ENCODE measurements around the gene IFNE. TPM values are rescaled to one million over a fixed set of nuclear protein-coding genes. Genes with fewer than 3 reads are reported as not detected.

The IFNE gene
- total RNA-seq, 1 donor = 3.6 TPM

- H3K4me3 ChIP-seq (ENCODE audit: insufficient read depth, low read length) = no peak overlapping the region
- H2AFZ ChIP-seq (ENCODE audit: low read length) = no peak overlapping the region
- no peaks in the 10 kb centered on the region for H3K4me1 ChIP-seq (ENCODE audit: insufficient read depth, low read length)
- H3K36me3 ChIP-seq (ENCODE audit: insufficient read depth, low read length) = no peaks in the 10 kb centered on the region
- TF ChIP-seq, protein P1, sequence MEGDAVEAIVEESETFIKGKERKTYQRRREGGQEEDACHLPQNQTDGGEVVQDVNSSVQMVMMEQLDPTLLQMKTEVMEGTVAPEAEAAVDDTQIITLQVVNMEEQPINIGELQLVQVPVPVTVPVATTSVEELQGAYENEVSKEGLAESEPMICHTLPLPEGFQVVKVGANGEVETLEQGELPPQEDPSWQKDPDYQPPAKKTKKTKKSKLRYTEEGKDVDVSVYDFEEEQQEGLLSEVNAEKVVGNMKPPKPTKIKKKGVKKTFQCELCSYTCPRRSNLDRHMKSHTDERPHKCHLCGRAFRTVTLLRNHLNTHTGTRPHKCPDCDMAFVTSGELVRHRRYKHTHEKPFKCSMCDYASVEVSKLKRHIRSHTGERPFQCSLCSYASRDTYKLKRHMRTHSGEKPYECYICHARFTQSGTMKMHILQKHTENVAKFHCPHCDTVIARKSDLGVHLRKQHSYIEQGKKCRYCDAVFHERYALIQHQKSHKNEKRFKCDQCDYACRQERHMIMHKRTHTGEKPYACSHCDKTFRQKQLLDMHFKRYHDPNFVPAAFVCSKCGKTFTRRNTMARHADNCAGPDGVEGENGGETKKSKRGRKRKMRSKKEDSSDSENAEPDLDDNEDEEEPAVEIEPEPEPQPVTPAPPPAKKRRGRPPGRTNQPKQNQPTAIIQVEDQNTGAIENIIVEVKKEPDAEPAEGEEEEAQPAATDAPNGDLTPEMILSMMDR (IDR thresholded peaks at IDR 0.05; ENCODE audit: extremely low read depth, low read depth, low read length) = peak; percentile 36
- peaks cover 33% of the 10 kb centered on the region for H3K79me2 ChIP-seq (ENCODE audit: insufficient read depth, low read length)
- no peaks in the 10 kb centered on the region for H3K27me3 ChIP-seq (ENCODE audit: insufficient read depth, low read length)
- peak; percentile 29 for DNase-seq (ENCODE audit: insufficient read length, low spot score, missing footprints)
- no peak overlapping the region for H3K4me2 ChIP-seq (ENCODE audit: insufficient read depth, low read length)
- no peak overlapping the region for H3K27ac ChIP-seq (ENCODE audit: low read depth, low read length)
- H3K9me3 ChIP-seq (ENCODE audit: low read depth, low read length) = no peaks in the 10 kb centered on the region
- no peaks in the 10 kb centered on the region for H4K20me1 ChIP-seq (ENCODE audit: insufficient read depth, low read length)
Measured at GRCh38 chr9:21491756-21492155, 9.6 kb upstream of the IFNE start.

DNA sequence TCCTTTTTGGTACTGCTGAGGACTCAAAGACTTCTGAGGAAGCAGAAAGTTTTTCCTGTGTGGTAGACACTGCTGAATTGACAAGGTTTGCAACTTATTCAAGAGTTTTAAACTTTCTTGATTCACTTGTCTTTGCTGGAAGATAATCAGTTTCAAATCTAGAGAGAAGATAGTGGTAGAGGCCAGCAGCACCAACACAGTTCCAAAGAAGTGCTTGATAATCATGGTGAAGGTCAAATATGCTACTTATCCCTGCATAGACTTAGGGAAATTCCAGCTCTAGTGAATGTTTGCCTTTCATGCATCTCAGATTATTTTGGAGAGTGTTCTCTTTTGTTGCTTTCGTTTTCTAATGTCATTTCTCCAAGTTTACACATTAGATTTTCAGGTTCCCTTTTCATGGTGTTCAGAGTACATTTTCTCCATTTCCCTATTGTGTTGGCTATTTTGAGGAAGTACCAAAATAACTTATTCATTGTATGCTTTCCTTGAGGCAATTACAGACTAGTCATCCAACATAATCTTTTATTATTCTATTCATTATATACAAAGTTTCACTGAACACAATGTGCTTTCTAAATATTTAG is 550 bp downstream of the IFNE start:
- no peaks in the 10 kb centered on the region for H3K27me3 ChIP-seq (ENCODE audit: insufficient read depth, low read length)
- no peak for DNase-seq (ENCODE audit: insufficient read length, low spot score, missing footprints)
- no peaks in the 10 kb centered on the region for H4K20me1 ChIP-seq (ENCODE audit: insufficient read depth, low read length)
- no peak overlapping the region for H3K27ac ChIP-seq (ENCODE audit: low read depth, low read length)
- no peaks in the 10 kb centered on the region for H3K9me3 ChIP-seq (ENCODE audit: low read depth, low read length)
- H3K36me3 ChIP-seq (ENCODE audit: insufficient read depth, low read length) = peaks cover 37% of the 10 kb centered on the region
- H3K4me3 ChIP-seq (ENCODE audit: insufficient read depth, low read length) = no peak overlapping the region
- TF ChIP-seq, protein P1 (IDR thresholded peaks at IDR 0.05; ENCODE audit: extremely low read depth, low read depth, low read length) = no peak
- peaks cover 2% of the 10 kb centered on the region for H3K79me2 ChIP-seq (ENCODE audit: insufficient read depth, low read length)
- no peak overlapping the region for H3K4me2 ChIP-seq (ENCODE audit: insufficient read depth, low read length)
- H2AFZ ChIP-seq (ENCODE audit: low read length) = no peak overlapping the region
- H3K4me1 ChIP-seq (ENCODE audit: insufficient read depth, low read length) = peaks cover 3% of the 10 kb centered on the region

DNA sequence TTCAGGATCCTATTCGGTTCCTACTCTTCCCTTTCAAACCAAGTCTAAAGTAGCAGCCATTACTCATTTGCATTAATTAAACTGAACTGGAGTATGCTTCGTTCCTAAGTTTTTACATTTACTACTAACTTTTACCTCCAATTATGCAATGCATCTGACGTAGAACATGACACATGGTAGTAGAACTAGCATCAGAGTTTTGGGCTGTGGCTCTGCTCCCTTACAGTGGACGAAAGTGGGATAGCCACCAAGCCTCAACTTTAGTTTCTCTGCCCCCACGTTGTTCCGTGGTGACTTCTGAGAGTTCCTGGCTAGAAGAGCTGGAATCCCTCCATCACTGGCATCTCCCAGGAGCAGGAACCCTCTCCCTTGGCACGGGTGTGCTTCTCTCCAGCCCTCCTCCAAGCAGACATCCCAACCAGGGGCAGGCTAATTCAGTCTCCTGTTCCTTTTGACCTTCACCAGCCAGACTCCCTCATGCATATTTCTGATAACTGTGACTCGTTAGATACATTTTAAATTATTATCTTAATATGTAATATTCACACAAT is 2.9 kb downstream of the IFNE start:
- Histone ChIP-seq H3K4me1 (ENCODE audit: insufficient read depth, low read length) (peaks cover 3% of the 10 kb centered on the region), H3K4me3 (ENCODE audit: insufficient read depth, low read length) (no peak overlapping the region), H2AFZ (ENCODE audit: low read length) (no peak overlapping the region), H4K20me1 (ENCODE audit: insufficient read depth, low read length) (no peaks in the 10 kb centered on the region), H3K4me2 (ENCODE audit: insufficient read depth, low read length) (no peak overlapping the region), H3K27ac (ENCODE audit: low read depth, low read length) (peak overlapping the region; percentile 37), H3K36me3 (ENCODE audit: insufficient read depth, low read length) (peaks cover 50% of the 10 kb centered on the region), H3K79me2 (ENCODE audit: insufficient read depth, low read length) (peaks cover 2% of the 10 kb centered on the region), H3K9me3 (ENCODE audit: low read depth, low read length) (no peaks in the 10 kb centered on the region), H3K27me3 (ENCODE audit: insufficient read depth, low read length) (no peaks in the 10 kb centered on the region)
- TF ChIP-seq, protein P1 (IDR thresholded peaks at IDR 0.05; ENCODE audit: extremely low read depth, low read depth, low read length) = peak; percentile 11
- peak; percentile 44 for DNase-seq (ENCODE audit: insufficient read length, low spot score, missing footprints)

DNA sequence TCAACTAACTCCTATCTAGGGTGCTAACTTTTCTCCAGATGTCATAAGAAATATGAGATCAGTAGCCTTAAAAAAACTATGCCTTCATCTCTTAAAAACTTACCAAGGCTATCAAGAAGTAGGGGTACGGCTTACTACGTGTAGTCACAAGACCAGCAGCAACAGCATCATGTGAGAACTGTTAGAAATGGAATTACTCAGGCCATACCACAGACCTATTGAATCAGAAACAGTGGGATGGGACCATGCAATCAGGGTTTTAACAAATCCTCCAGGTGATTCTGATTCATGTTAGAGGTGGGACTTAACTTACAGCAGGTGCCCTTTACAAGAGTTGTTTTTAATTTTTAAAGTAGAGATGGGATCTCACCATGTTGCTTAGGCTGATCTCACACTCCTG is 4.6 kb downstream of the IFNE start:
- no peaks in the 10 kb centered on the region for H3K27me3 ChIP-seq (ENCODE audit: insufficient read depth, low read length)
- TF ChIP-seq, protein P1 (IDR thresholded peaks at IDR 0.05; ENCODE audit: extremely low read depth, low read depth, low read length) = no peak
- H3K4me2 ChIP-seq (ENCODE audit: insufficient read depth, low read length) = no peak overlapping the region
- peaks cover 58% of the 10 kb centered on the region for H3K36me3 ChIP-seq (ENCODE audit: insufficient read depth, low read length)
- no peaks in the 10 kb centered on the region for H4K20me1 ChIP-seq (ENCODE audit: insufficient read depth, low read length)
- H3K9me3 ChIP-seq (ENCODE audit: low read depth, low read length) = no peaks in the 10 kb centered on the region
- H2AFZ ChIP-seq (ENCODE audit: low read length) = no peak overlapping the region
- H3K4me1 ChIP-seq (ENCODE audit: insufficient read depth, low read length) = peaks cover 3% of the 10 kb centered on the region
- H3K4me3 ChIP-seq (ENCODE audit: insufficient read depth, low read length) = no peak overlapping the region
- no peak for DNase-seq (ENCODE audit: insufficient read length, low spot score, missing footprints)
- H3K79me2 ChIP-seq (ENCODE audit: insufficient read depth, low read length) = no peaks in the 10 kb centered on the region
- no peak overlapping the region for H3K27ac ChIP-seq (ENCODE audit: low read depth, low read length)

All from osteoblast (primary cell).